ENCODE results near the gene OXA1L. TPM values are rescaled to one million over a fixed set of nuclear protein-coding genes. Genes with fewer than 3 reads are reported as not detected.

Gene OXA1L
- total RNA-seq, 1 experiment from 2014 or later, result 138 TPM

DNA sequence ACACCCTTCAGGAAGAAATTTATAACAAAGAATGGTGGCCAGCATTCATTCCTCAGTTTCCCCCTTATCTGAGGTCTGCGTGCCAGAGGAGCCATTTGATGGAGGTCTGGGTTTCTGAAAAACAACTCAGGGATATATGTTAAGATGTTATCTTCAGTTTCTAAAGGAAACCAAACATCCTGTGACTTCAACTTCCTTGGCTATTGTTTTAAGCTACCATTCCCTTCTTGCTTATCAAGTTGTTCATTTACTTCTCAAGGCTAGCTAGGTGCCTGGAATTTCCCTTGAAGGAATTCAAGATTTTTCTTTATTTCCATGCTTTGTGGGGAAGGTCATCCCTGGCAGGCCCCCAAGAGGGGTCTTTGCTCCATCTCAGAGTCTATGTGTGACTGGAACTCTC, 27.1 kb upstream of the OXA1L start:
- TF ChIP-seq ZNF671 (CRISPR knock-in tag; IDR thresholded peaks at IDR 0.05) (no peak), ZNF317 (CRISPR knock-in tag; IDR thresholded peaks at IDR 0.05; ENCODE audit: borderline replicate concordance, low read depth) (no peak), TCF7 (CRISPR knock-in tag; IDR thresholded peaks at IDR 0.05; ENCODE audit: low read depth) (no peak), ATF1 (CRISPR knock-in tag; IDR thresholded peaks at IDR 0.05) (no peak), NR2C2 (CRISPR knock-in tag; IDR thresholded peaks at IDR 0.05) (no peak), NFE2L1 (CRISPR knock-in tag; IDR thresholded peaks at IDR 0.05) (no peak), ZNF396 (CRISPR knock-in tag; IDR thresholded peaks at IDR 0.05; ENCODE audit: borderline replicate concordance) (no peak), HMGA2 (CRISPR knock-in tag; IDR thresholded peaks at IDR 0.05) (no peak), ZNF219 (CRISPR knock-in tag; IDR thresholded peaks at IDR 0.05; ENCODE audit: borderline replicate concordance) (no peak), SMAD4 (CRISPR knock-in tag; IDR thresholded peaks at IDR 0.05) (no peak), NR3C1 (CRISPR knock-in tag; conservative IDR thresholded peaks at IDR 0.05; ENCODE audit: low read depth) (no peak)
- TF ChIP-seq, protein P1, sequence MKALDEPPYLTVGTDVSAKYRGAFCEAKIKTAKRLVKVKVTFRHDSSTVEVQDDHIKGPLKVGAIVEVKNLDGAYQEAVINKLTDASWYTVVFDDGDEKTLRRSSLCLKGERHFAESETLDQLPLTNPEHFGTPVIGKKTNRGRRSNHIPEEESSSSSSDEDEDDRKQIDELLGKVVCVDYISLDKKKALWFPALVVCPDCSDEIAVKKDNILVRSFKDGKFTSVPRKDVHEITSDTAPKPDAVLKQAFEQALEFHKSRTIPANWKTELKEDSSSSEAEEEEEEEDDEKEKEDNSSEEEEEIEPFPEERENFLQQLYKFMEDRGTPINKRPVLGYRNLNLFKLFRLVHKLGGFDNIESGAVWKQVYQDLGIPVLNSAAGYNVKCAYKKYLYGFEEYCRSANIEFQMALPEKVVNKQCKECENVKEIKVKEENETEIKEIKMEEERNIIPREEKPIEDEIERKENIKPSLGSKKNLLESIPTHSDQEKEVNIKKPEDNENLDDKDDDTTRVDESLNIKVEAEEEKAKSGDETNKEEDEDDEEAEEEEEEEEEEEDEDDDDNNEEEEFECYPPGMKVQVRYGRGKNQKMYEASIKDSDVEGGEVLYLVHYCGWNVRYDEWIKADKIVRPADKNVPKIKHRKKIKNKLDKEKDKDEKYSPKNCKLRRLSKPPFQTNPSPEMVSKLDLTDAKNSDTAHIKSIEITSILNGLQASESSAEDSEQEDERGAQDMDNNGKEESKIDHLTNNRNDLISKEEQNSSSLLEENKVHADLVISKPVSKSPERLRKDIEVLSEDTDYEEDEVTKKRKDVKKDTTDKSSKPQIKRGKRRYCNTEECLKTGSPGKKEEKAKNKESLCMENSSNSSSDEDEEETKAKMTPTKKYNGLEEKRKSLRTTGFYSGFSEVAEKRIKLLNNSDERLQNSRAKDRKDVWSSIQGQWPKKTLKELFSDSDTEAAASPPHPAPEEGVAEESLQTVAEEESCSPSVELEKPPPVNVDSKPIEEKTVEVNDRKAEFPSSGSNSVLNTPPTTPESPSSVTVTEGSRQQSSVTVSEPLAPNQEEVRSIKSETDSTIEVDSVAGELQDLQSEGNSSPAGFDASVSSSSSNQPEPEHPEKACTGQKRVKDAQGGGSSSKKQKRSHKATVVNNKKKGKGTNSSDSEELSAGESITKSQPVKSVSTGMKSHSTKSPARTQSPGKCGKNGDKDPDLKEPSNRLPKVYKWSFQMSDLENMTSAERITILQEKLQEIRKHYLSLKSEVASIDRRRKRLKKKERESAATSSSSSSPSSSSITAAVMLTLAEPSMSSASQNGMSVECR (CRISPR knock-in tag; IDR thresholded peaks at IDR 0.05; ENCODE audit: borderline replicate concordance), result no peak
- TF ChIP-seq, protein P2, sequence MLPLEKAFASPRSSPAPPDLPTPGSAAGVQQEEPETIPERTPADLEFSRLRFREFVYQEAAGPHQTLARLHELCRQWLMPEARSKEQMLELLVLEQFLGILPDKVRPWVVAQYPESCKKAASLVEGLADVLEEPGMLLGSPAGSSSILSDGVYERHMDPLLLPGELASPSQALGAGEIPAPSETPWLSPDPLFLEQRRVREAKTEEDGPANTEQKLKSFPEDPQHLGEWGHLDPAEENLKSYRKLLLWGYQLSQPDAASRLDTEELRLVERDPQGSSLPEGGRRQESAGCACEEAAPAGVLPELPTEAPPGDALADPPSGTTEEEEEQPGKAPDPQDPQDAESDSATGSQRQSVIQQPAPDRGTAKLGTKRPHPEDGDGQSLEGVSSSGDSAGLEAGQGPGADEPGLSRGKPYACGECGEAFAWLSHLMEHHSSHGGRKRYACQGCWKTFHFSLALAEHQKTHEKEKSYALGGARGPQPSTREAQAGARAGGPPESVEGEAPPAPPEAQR (CRISPR knock-in tag; IDR thresholded peaks at IDR 0.05), result no peak
- TF ChIP-seq, protein P3, sequence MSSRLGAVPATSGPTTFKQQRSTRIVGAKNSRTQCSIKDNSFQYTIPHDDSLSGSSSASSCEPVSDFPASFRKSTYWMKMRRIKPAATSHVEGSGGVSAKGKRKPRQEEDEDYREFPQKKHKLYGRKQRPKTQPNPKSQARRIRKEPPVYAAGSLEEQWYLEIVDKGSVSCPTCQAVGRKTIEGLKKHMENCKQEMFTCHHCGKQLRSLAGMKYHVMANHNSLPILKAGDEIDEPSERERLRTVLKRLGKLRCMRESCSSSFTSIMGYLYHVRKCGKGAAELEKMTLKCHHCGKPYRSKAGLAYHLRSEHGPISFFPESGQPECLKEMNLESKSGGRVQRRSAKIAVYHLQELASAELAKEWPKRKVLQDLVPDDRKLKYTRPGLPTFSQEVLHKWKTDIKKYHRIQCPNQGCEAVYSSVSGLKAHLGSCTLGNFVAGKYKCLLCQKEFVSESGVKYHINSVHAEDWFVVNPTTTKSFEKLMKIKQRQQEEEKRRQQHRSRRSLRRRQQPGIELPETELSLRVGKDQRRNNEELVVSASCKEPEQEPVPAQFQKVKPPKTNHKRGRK (CRISPR knock-in tag; IDR thresholded peaks at IDR 0.05; ENCODE audit: borderline replicate concordance), result no peak
- TF ChIP-seq, protein P4, sequence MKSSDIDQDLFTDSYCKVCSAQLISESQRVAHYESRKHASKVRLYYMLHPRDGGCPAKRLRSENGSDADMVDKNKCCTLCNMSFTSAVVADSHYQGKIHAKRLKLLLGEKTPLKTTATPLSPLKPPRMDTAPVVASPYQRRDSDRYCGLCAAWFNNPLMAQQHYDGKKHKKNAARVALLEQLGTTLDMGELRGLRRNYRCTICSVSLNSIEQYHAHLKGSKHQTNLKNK (CRISPR knock-in tag; IDR thresholded peaks at IDR 0.05), result no peak
- TF ChIP-seq, protein P5, sequence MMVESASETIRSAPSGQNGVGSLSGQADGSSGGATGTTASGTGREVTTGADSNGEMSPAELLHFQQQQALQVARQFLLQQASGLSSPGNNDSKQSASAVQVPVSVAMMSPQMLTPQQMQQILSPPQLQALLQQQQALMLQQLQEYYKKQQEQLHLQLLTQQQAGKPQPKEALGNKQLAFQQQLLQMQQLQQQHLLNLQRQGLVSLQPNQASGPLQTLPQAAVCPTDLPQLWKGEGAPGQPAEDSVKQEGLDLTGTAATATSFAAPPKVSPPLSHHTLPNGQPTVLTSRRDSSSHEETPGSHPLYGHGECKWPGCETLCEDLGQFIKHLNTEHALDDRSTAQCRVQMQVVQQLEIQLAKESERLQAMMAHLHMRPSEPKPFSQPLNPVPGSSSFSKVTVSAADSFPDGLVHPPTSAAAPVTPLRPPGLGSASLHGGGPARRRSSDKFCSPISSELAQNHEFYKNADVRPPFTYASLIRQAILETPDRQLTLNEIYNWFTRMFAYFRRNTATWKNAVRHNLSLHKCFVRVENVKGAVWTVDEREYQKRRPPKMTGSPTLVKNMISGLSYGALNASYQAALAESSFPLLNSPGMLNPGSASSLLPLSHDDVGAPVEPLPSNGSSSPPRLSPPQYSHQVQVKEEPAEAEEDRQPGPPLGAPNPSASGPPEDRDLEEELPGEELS (CRISPR knock-in tag; IDR thresholded peaks at IDR 0.05), result no peak
- no peaks in the 10 kb centered on the region; the same call in 1 of the 2 replicates for H3K36me3 Mint-ChIP-seq
- ChIA-PET POLR2A (no interaction called here), CTCF (interaction anchor here (0.9 kb wide), 1 partner anchor 169 kb away, joined by 3 read pairs; no protein-coding TSS in a partner anchor)
- H3K9me3 Mint-ChIP-seq, result peaks cover 15% of the 10 kb centered on the region
- DNase-seq (ENCODE audit: low spot score), result no peak
- H3K27me3 Mint-ChIP-seq (ENCODE audit: low read depth), result peaks cover 3% of the 10 kb centered on the region; the same call in 1 of the 2 replicates
- no peak overlapping the region for H3K27ac Mint-ChIP-seq
- ATAC-seq, result no peak
- no peak overlapping the region for H3K4me3 Mint-ChIP-seq
- H3K4me1 Mint-ChIP-seq, result no peaks in the 10 kb centered on the region

DNA sequence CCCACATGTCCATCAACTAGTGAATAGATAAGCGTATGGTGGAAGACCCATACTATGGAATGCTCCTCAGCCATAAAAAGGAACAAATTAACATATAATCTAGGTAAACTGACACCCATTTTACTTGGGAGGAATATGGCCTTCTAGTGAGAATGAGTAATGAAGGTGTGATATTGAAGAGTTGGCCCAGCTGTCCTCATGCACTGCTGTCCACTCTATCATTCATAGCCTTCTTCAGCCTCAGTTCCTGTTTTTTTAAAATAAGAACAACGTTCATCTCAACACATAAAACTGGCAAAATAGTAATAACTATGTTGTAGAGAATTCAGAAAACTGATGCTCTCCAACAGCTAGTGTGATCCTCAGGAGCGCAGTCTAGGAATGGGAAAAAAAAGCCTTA, 26.5 kb upstream of the OXA1L start:
- Mint-ChIP-seq H3K36me3 (no peaks in the 10 kb centered on the region; the same call in 1 of the 2 replicates), H3K4me3 (no peak overlapping the region), H3K27me3 (ENCODE audit: low read depth) (peaks cover 3% of the 10 kb centered on the region; the same call in 1 of the 2 replicates), H3K27ac (no peak overlapping the region), H3K4me1 (no peaks in the 10 kb centered on the region), H3K9me3 (peaks cover 15% of the 10 kb centered on the region)
- ChIA-PET POLR2A (no interaction called here), CTCF (interaction anchor here (0.9 kb wide), 1 partner anchor 170 kb away, joined by 3 read pairs; no protein-coding TSS in a partner anchor)
- ATAC-seq (no peak), DNase-seq (ENCODE audit: low spot score) (no peak)
- TF ChIP-seq IRF2 (CRISPR knock-in tag; IDR thresholded peaks at IDR 0.05; ENCODE audit: borderline replicate concordance, low read depth), result no peak
- TF ChIP-seq ZNF138 (CRISPR knock-in tag; conservative IDR thresholded peaks at IDR 0.05), result no peak
- TF ChIP-seq MYBL2 (CRISPR knock-in tag; IDR thresholded peaks at IDR 0.05), result no peak

Data from WTC11 (cell line).